NT2/D1 (cell line): ENCODE data around the gene GFM1.

Experiments
- SUZ12 ChIP-seq: IDR thresholded peaks from 2 replicates; pipeline ENCODE4 v1.6.1; 2011; ENCODE audit not compliant: insufficient read length, insufficient read depth; ENCODE audit errors: extremely low read depth
- YY1 ChIP-seq: IDR thresholded peaks from 2 replicates; pipeline ENCODE4 v1.6.1; 2011; ENCODE audit not compliant: insufficient read length, insufficient read depth
- ZNF274 ChIP-seq: IDR thresholded peaks from 2 replicates; pipeline ENCODE4 v1.6.1; 2011; ENCODE audit warnings: mild to moderate bottlenecking, low read depth, low read length

- TF ChIP-seq ZNF274 (no peak), YY1 (no peak), SUZ12 (no peak)
Observed at GRCh38 chr3:158711886-158712285, 67.6 kb downstream of the GFM1 start.
